Trophoblast cell (in vitro differentiated cells and primary cell): Measurements from ENCODE around the gene DIS3L2.

Experiments used
- DNase-seq, 2 donors: peaks; one replicate each; pipeline ENCODE4 v3.0.0-alpha.2; 2016
- H2AFZ ChIP-seq: 2 replicates; pipeline ENCODE4 v1.6.1; 2013; ENCODE audit warnings: low read length, moderate library complexity, mild to moderate bottlenecking; ENCODE audit not compliant: insufficient read depth, poor library complexity
- H2AK5ac ChIP-seq: 2 replicates; pipeline ENCODE4 v1.6.1; 2013; ENCODE audit warnings: mild to moderate bottlenecking, low read length
- H2BK120ac ChIP-seq: 2 replicates; pipeline ENCODE4 v1.6.1; 2013; ENCODE audit warnings: low read length, mild to moderate bottlenecking, moderate library complexity; ENCODE audit not compliant: insufficient read depth, poor library complexity
- H2BK12ac ChIP-seq: 2 replicates; pipeline ENCODE4 v1.6.1; 2013; ENCODE audit warnings: mild to moderate bottlenecking, low read length, moderate library complexity
- H2BK5ac ChIP-seq: 2 replicates; pipeline ENCODE4 v1.6.1; 2013; ENCODE audit warnings: low read length, low read depth, moderate library complexity, mild to moderate bottlenecking; ENCODE audit not compliant: poor library complexity
- H3K14ac ChIP-seq: 2 replicates; pipeline ENCODE4 v1.6.1; 2013; ENCODE audit warnings: mild to moderate bottlenecking, low read length
- H3K18ac ChIP-seq: 2 replicates; pipeline ENCODE4 v1.6.1; 2013; ENCODE audit warnings: mild to moderate bottlenecking, low read length
- H3K23ac ChIP-seq: 2 replicates; pipeline ENCODE4 v1.6.1; 2013; ENCODE audit warnings: low read length
- H3K27ac ChIP-seq: 2 replicates; pipeline ENCODE4 v1.5.1; 2013; ENCODE audit warnings: low read depth, mild to moderate bottlenecking, inconsistent platforms, low read length, moderate library complexity
- H3K27me3 ChIP-seq: 2 replicates; pipeline ENCODE4 v1.6.1; 2013; ENCODE audit warnings: inconsistent platforms, mild to moderate bottlenecking, low read length, moderate library complexity; ENCODE audit not compliant: insufficient read depth
- H3K36me3 ChIP-seq, 2 experiments: 1 replicate in 1 of 2; 2 replicates in 1 of 2; pipeline ENCODE4 v1.6.1; 2013; ENCODE audit warnings: low read length in 2 of 2, mild to moderate bottlenecking in 2 of 2, moderate library complexity in 1 of 2; ENCODE audit not compliant: insufficient read depth in 2 of 2, control insufficient read depth in 1 of 2
- H3K4ac ChIP-seq: 2 replicates; pipeline ENCODE4 v1.6.1; 2013; ENCODE audit warnings: low read depth, mild to moderate bottlenecking, low read length, moderate library complexity
- H3K4me1 ChIP-seq, 2 experiments: 1 replicate in 1 of 2; 2 replicates in 1 of 2; pipeline ENCODE4 v1.6.1; 2013; ENCODE audit warnings: low read length in 2 of 2, mild to moderate bottlenecking in 2 of 2, moderate library complexity in 1 of 2; ENCODE audit not compliant: insufficient read depth in 2 of 2, control insufficient read depth in 1 of 2
- H3K4me2 ChIP-seq: 2 replicates; pipeline ENCODE4 v1.6.1; 2013; ENCODE audit warnings: inconsistent platforms, mild to moderate bottlenecking, low read length, moderate library complexity
- H3K4me3 ChIP-seq: 2 replicates; pipeline ENCODE4 v1.5.1; 2013; ENCODE audit warnings: mild to moderate bottlenecking, low read depth, low read length, inconsistent platforms
- H3K79me1 ChIP-seq: one replicate; pipeline ENCODE4 v1.6.1; 2013; ENCODE audit warnings: low read length
- H3K79me2 ChIP-seq: 2 replicates; pipeline ENCODE4 v1.6.1; 2013; ENCODE audit warnings: low read length, mild to moderate bottlenecking; ENCODE audit not compliant: control insufficient read depth, insufficient read depth, poor library complexity
- H3K9ac ChIP-seq: 2 replicates; pipeline ENCODE4 v1.6.1; 2013; ENCODE audit warnings: mild to moderate bottlenecking, low read length
- H3K9me3 ChIP-seq: 2 replicates; pipeline ENCODE4 v1.6.1; 2013; ENCODE audit warnings: low read depth, mild to moderate bottlenecking, control low read depth, inconsistent platforms, low read length; ENCODE audit not compliant: insufficient read depth
- H4K12ac ChIP-seq: 2 replicates; pipeline ENCODE4 v1.6.1; 2013; ENCODE audit warnings: low read depth, mild to moderate bottlenecking, low read length, moderate library complexity
- H4K8ac ChIP-seq: 2 replicates; pipeline ENCODE4 v1.6.1; 2013; ENCODE audit warnings: low read depth, mild to moderate bottlenecking, low read length, moderate library complexity
- H4K91ac ChIP-seq: one replicate; pipeline ENCODE4 v1.6.1; 2013; ENCODE audit warnings: low read depth, mild to moderate bottlenecking, low read length, moderate library complexity
- WGBS: extraction: QIAGEN DNeasy Blood & Tissue Kit; methylation state at CpG from one replicate; pipeline ENCODE4 v1.1.7; 2013; ENCODE audit warnings: missing lambda C conversion rate; ENCODE audit not compliant: insufficient read length, insufficient coverage; ENCODE audit errors: extremely low coverage; 5-methylcytosine and 5-hydroxymethylcytosine counted together

Gene DIS3L2

DNA sequence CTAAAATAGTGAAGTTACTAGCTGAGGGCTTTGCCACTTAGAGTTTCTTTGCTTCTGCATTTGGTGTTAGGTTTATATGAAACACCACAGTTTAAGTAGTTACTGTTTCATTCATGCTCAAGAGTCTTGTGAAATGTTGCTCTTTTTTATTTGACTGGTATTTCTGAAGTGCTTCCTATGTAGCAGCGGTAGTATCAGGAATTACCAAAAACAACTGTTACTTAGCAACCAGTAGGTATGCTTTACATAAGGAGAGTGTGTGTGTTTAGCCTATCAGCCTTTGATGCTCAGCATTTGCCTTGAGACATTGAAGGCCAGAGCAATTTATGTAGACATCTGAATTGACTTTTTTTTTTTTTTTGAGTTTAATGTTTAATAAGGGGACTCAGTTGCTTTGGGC is 3.6 kb downstream of the DIS3L2 start:
- Histone ChIP-seq H3K4me3 (no peak overlapping the region), H3K4me2 (no peak overlapping the region), H4K8ac (no peak overlapping the region), H3K4ac (no peak overlapping the region), H3K36me3 (peaks cover 0 to 1% of the 10 kb centered on the region in 2 experiments), H4K12ac (no peak overlapping the region), H3K4me1 (peaks cover 3 to 6% of the 10 kb centered on the region in 2 experiments), H4K91ac (no peak overlapping the region), H2AK5ac (no peak overlapping the region), H3K79me1 (peaks cover 10% of the 10 kb centered on the region), H3K27ac (no peak overlapping the region), H3K9ac (no peak overlapping the region), H3K14ac (no peak overlapping the region), H2AFZ (no peak overlapping the region), H2BK120ac (no peak overlapping the region), H3K27me3 (no peaks in the 10 kb centered on the region), H3K9me3 (no peaks in the 10 kb centered on the region), H2BK12ac (no peak overlapping the region), H2BK5ac (no peak overlapping the region), H3K79me2 (peaks cover 8% of the 10 kb centered on the region), H3K23ac (no peak overlapping the region), H3K18ac (no peak overlapping the region)
- peak in 1 of 2 donors; percentile 52 for DNase-seq
- WGBS: no CpG with 5 or more reads among the region's 1 CpG

- Histone ChIP-seq H3K4me1 (no peaks in the 10 kb centered on the region), H3K4me2 (no peak overlapping the region), H3K27me3 (no peaks in the 10 kb centered on the region), H2BK5ac (no peak overlapping the region), H3K9ac (no peak overlapping the region), H3K79me1 (peaks cover 2% of the 10 kb centered on the region), H3K36me3 (peaks cover 0 to 1% of the 10 kb centered on the region in 2 experiments), H3K9me3 (no peaks in the 10 kb centered on the region), H3K4ac (no peak overlapping the region), H3K14ac (no peak overlapping the region), H4K91ac (no peak overlapping the region), H2BK12ac (no peak overlapping the region), H4K12ac (no peak overlapping the region), H3K27ac (no peak overlapping the region), H3K79me2 (peaks cover 1% of the 10 kb centered on the region), H2AK5ac (no peak overlapping the region), H4K8ac (no peak overlapping the region), H3K23ac (no peak overlapping the region), H3K18ac (no peak overlapping the region), H2BK120ac (no peak overlapping the region), H3K4me3 (no peak overlapping the region), H2AFZ (no peak overlapping the region)
- WGBS: no CpG with 5 or more reads among the region's 4 CpGs
- no peak for DNase-seq
Measured at GRCh38 chr2:231966886-231967285, 5.4 kb downstream of the DIS3L2 start.

GRCh38 chr2:231968820-231969219 is 7.3 kb downstream of the DIS3L2 start:
- Histone ChIP-seq H2BK5ac (no peak overlapping the region), H3K4me3 (no peak overlapping the region), H3K9me3 (no peaks in the 10 kb centered on the region), H2AFZ (no peak overlapping the region), H3K4me2 (no peak overlapping the region), H2AK5ac (no peak overlapping the region), H3K27me3 (no peaks in the 10 kb centered on the region), H3K4me1 (no peaks in the 10 kb centered on the region), H2BK12ac (no peak overlapping the region), H3K4ac (no peak overlapping the region), H2BK120ac (no peak overlapping the region), H3K23ac (no peak overlapping the region), H3K79me2 (no peaks in the 10 kb centered on the region), H3K18ac (no peak overlapping the region), H3K9ac (no peak overlapping the region), H3K27ac (no peak overlapping the region), H4K91ac (no peak overlapping the region), H4K12ac (no peak overlapping the region), H3K79me1 (no peaks in the 10 kb centered on the region), H4K8ac (no peak overlapping the region), H3K36me3 (peaks cover 0 to 1% of the 10 kb centered on the region in 2 experiments), H3K14ac (no peak overlapping the region)
- WGBS: no CpG with 5 or more reads among the region's 6 CpGs
- DNase-seq: no peak

- H3K9ac ChIP-seq: no peak overlapping the region
- no peak overlapping the region for H2AFZ ChIP-seq
- no peak overlapping the region for H2BK5ac ChIP-seq
- no peak overlapping the region for H2BK12ac ChIP-seq
- H3K36me3 ChIP-seq: peaks cover 0 to 1% of the 10 kb centered on the region in 2 experiments
- H3K4me1 ChIP-seq: no peaks in the 10 kb centered on the region
- no peak overlapping the region for H2BK120ac ChIP-seq
- H3K79me2 ChIP-seq: no peaks in the 10 kb centered on the region
- no peak for DNase-seq
- no peak overlapping the region for H3K4me3 ChIP-seq
- no peaks in the 10 kb centered on the region for H3K27me3 ChIP-seq
- no peaks in the 10 kb centered on the region for H3K9me3 ChIP-seq
- H4K8ac ChIP-seq: no peak overlapping the region
- no peak overlapping the region for H3K18ac ChIP-seq
- H3K4ac ChIP-seq: no peak overlapping the region
- no peak overlapping the region for H3K27ac ChIP-seq
- H4K12ac ChIP-seq: no peak overlapping the region
- no peaks in the 10 kb centered on the region for H3K79me1 ChIP-seq
- H2AK5ac ChIP-seq: no peak overlapping the region
- WGBS: no CpG with 5 or more reads among the region's 3 CpGs
- H3K23ac ChIP-seq: no peak overlapping the region
- no peak overlapping the region for H3K4me2 ChIP-seq
- H4K91ac ChIP-seq: no peak overlapping the region
- H3K14ac ChIP-seq: no peak overlapping the region
Measured at GRCh38 chr2:231970461-231970860, 8.9 kb downstream of the DIS3L2 start.
